NK-92 (cell line): ENCODE measurements around the gene ARHGAP6.
"Not testable (repeated sequence)": the region's sequence is repeated elsewhere in the genome, so short reads cannot be mapped to it uniquely, and the experiment has no call there.

Experiments
- DNase-seq: peaks from one replicate; lab custom pipeline; 2025; ENCODE audit not compliant: unreplicated experiment; lab: John Stamatoyannopoulos, UW

The ARHGAP6 gene

GRCh38 chrX:11647138-11647537 is 18.6 kb downstream of the ARHGAP6 start:
- no peak for DNase-seq

GRCh38 chrX:11641349-11642065 is 24.2 kb downstream of the ARHGAP6 start:
- no peak for DNase-seq

GRCh38 chrX:11640089-11640488 is 25.6 kb downstream of the ARHGAP6 start:
- no peak for DNase-seq

- no peak for DNase-seq
Measured at GRCh38 chrX:11632732-11633131, 33.0 kb downstream of the ARHGAP6 start.

GRCh38 chrX:11629593-11630211 is 36.0 kb downstream of the ARHGAP6 start:
- DNase-seq, result no peak

GRCh38 chrX:11628399-11628798 is 37.3 kb downstream of the ARHGAP6 start:
- DNase-seq, result no peak

- no peak for DNase-seq
Measured at GRCh38 chrX:11626351-11626750, 39.4 kb downstream of the ARHGAP6 start.

- no peak for DNase-seq
Measured at GRCh38 chrX:11619441-11619840, 46.3 kb downstream of the ARHGAP6 start.

- DNase-seq, result not testable (repeated sequence)
Measured at GRCh38 chrX:11614253-11614652, 51.5 kb downstream of the ARHGAP6 start.

GRCh38 chrX:11611965-11612364 is 53.8 kb downstream of the ARHGAP6 start:
- no peak for DNase-seq

GRCh38 chrX:11611161-11611560 is 54.6 kb downstream of the ARHGAP6 start:
- no peak for DNase-seq

GRCh38 chrX:11609109-11609508 is 56.6 kb downstream of the ARHGAP6 start:
- no peak for DNase-seq

- DNase-seq, result no peak
Measured at GRCh38 chrX:11606408-11606807, 59.3 kb downstream of the ARHGAP6 start.

GRCh38 chrX:11600578-11600977 is 65.1 kb downstream of the ARHGAP6 start:
- no peak for DNase-seq

- no peak for DNase-seq
Measured at GRCh38 chrX:11597479-11597878, 68.2 kb downstream of the ARHGAP6 start.

- no peak for DNase-seq
Measured at GRCh38 chrX:11591723-11592346, 73.9 kb downstream of the ARHGAP6 start.

GRCh38 chrX:11589641-11590040 is 76.1 kb downstream of the ARHGAP6 start:
- DNase-seq, result no peak

- no peak for DNase-seq
Measured at GRCh38 chrX:11588097-11588496, 77.6 kb downstream of the ARHGAP6 start.

- DNase-seq, result no peak
Measured at GRCh38 chrX:11585174-11585573, 80.5 kb downstream of the ARHGAP6 start.

GRCh38 chrX:11580789-11581188 is 84.9 kb downstream of the ARHGAP6 start:
- DNase-seq, result no peak

- no peak for DNase-seq
Measured at GRCh38 chrX:11579636-11580600, 85.8 kb downstream of the ARHGAP6 start.
